HG03457 (cell line): ENCODE data around the gene ZNF827.
A peak's percentile ranks its signal among the peaks of the same experiment; 100 is the strongest.

Source experiments
- ATAC-seq: cut with Tn5 transposase; IDR thresholded peaks from one replicate; pipeline ENCODE4 v1.9.1; 2021; ENCODE audit warnings: moderate number of reproducible peaks; ENCODE audit not compliant: unreplicated experiment

Gene ZNF827

GRCh38 chr4:145770124-145770523, 168.5 kb downstream of the ZNF827 start:
- no peak for ATAC-seq

- no peak for ATAC-seq
These were observed 169.1 kb downstream of the ZNF827 start for GRCh38 chr4:145769450-145770037.

GRCh38 chr4:145766273-145766672, 172.3 kb downstream of the ZNF827 start:
- ATAC-seq: no peak

GRCh38 chr4:145763399-145763798, 175.2 kb downstream of the ZNF827 start:
- no peak for ATAC-seq

- ATAC-seq: no peak
These were observed 175.9 kb downstream of the ZNF827 start for GRCh38 chr4:145762719-145763118.

- no peak for ATAC-seq
These were observed 177.4 kb downstream of the ZNF827 start for GRCh38 chr4:145760961-145761929.

- ATAC-seq: no peak
These were observed 178.4 kb downstream of the ZNF827 start for GRCh38 chr4:145760176-145760575.

- no peak for ATAC-seq
These were observed 181.4 kb downstream of the ZNF827 start for GRCh38 chr4:145757188-145757587.

GRCh38 chr4:145756244-145756643, 182.4 kb downstream of the ZNF827 start:
- ATAC-seq: no peak

- no peak for ATAC-seq
These were observed 182.8 kb downstream of the ZNF827 start for GRCh38 chr4:145755802-145756201.

- no peak for ATAC-seq
These were observed 195.0 kb downstream of the ZNF827 start for GRCh38 chr4:145743641-145744040.

GRCh38 chr4:145740806-145741205, 197.8 kb downstream of the ZNF827 start:
- no peak for ATAC-seq

GRCh38 chr4:145739845-145740244, 198.8 kb downstream of the ZNF827 start:
- no peak for ATAC-seq

- no peak for ATAC-seq
These were observed 202.3 kb downstream of the ZNF827 start for GRCh38 chr4:145736241-145736831.

- no peak for ATAC-seq
These were observed 202.8 kb downstream of the ZNF827 start for GRCh38 chr4:145735827-145736226.

- ATAC-seq: no peak
These were observed 203.3 kb downstream of the ZNF827 start for GRCh38 chr4:145735347-145735675.

GRCh38 chr4:145734576-145735346, 203.9 kb downstream of the ZNF827 start:
- no peak for ATAC-seq

- no peak for ATAC-seq
These were observed 204.6 kb downstream of the ZNF827 start for GRCh38 chr4:145734031-145734430.

GRCh38 chr4:145732895-145733880, 205.4 kb downstream of the ZNF827 start:
- ATAC-seq: peak; percentile 80
